HEK293 (cell line): ENCODE results near the gene FHL1.
A peak's percentile ranks its signal among the peaks of the same experiment; 100 is the strongest.

ENCODE experiments used
- CTCF ChIA-PET: fragments of 350-600 bp; formaldehyde crosslinking; extraction: SDS; loops from one replicate; lab custom pipeline; 2021; ENCODE audit warnings: antibody characterized with exemption; lab: Yijun Ruan, JAX
- POLR2A ChIA-PET: fragments of 300-600 bp; formaldehyde crosslinking; extraction: SDS; loops from one replicate; lab custom pipeline; 2020; ENCODE audit warnings: antibody characterized with exemption, inconsistent platforms; lab: Yijun Ruan, JAX
- H3K27ac ChIP-seq: fragments of 200-500 bp; sonication (Bioruptor generic); 2 replicates; pipeline ENCODE4 v1.5.1; 2014; ENCODE audit warnings: low read depth, low read length, control low read depth, inconsistent platforms; ENCODE audit errors: extremely low read depth
- H3K36me3 ChIP-seq, 2 experiments: fragments of 200-500 bp in 1 of 2; sonication (Bioruptor generic) in 1 of 2; 1 replicate in 1 of 2; 2 replicates in 1 of 2; pipeline ENCODE4 v1.5.1; 2014 to 2017; ENCODE audit warnings: inconsistent platforms in 2 of 2, low read length in 2 of 2; ENCODE audit not compliant: control insufficient read depth in 2 of 2, insufficient read depth in 1 of 2
- H3K4me1 ChIP-seq: fragments of 200-500 bp; sonication (Bioruptor generic); 2 replicates; pipeline ENCODE4 v1.5.1; 2014; ENCODE audit warnings: mild to moderate bottlenecking, low read length, inconsistent platforms; ENCODE audit not compliant: control insufficient read depth, insufficient read depth
- H3K4me3 ChIP-seq: 2 replicates; pipeline ENCODE4 v1.5.1; 2011; ENCODE audit warnings: low read depth, mild to moderate bottlenecking, control low read depth, low read length, moderate library complexity
- H3K9me3 ChIP-seq: fragments of 200-500 bp; sonication (Bioruptor generic); 2 replicates; pipeline ENCODE4 v1.5.1; 2014; ENCODE audit warnings: low read depth, low read length, inconsistent platforms; ENCODE audit not compliant: control insufficient read depth, insufficient read depth
- ATF2 ChIP-seq: fragments of 450-650 bp; formaldehyde crosslinking; IDR thresholded peaks from 2 replicates; pipeline ENCODE4 v1.5.1; 2016; ENCODE audit warnings: missing biosample characterization, missing genetic modification characterization, low read depth
- SALL2 ChIP-seq: fragments of 450-650 bp; formaldehyde crosslinking; IDR thresholded peaks from 2 replicates; pipeline ENCODE4 v1.5.0; 2017; ENCODE audit warnings: missing biosample characterization, mild to moderate bottlenecking, missing genetic modification characterization, borderline replicate concordance
- YY1 ChIP-seq: fragments of 450-650 bp; formaldehyde crosslinking; IDR thresholded peaks from 2 replicates; pipeline ENCODE4 v1.5.1; 2018; ENCODE audit warnings: missing biosample characterization, missing genetic modification characterization
- ZBTB1 ChIP-seq: fragments of 450-650 bp; formaldehyde crosslinking; IDR thresholded peaks from 2 replicates; pipeline ENCODE4 v1.5.1; 2016; ENCODE audit warnings: missing biosample characterization, missing genetic modification characterization
- ZFHX2 ChIP-seq: fragments of 450-650 bp; formaldehyde crosslinking; conservative IDR thresholded peaks from 2 replicates; pipeline ENCODE4 v1.5.1; 2016; ENCODE audit warnings: missing biosample characterization, missing genetic modification characterization
- ZNF114 ChIP-seq: fragments of 450-650 bp; formaldehyde crosslinking; IDR thresholded peaks from 2 replicates; pipeline ENCODE4 v1.5.0; 2017; ENCODE audit warnings: missing biosample characterization, missing genetic modification characterization
- ZNF175 ChIP-seq: fragments of 450-650 bp; formaldehyde crosslinking; IDR thresholded peaks from 2 replicates; pipeline ENCODE4 v1.5.1; 2016; ENCODE audit warnings: missing biosample characterization, missing genetic modification characterization
- ZNF184 ChIP-seq: fragments of 450-650 bp; IDR thresholded peaks from 2 replicates; pipeline ENCODE4 v1.5.1; 2018; ENCODE audit warnings: missing biosample characterization, mild to moderate bottlenecking, missing genetic modification characterization
- ZNF223 ChIP-seq: fragments of 450-650 bp; formaldehyde crosslinking; IDR thresholded peaks from 2 replicates; pipeline ENCODE4 v1.5.1; 2016; ENCODE audit warnings: missing biosample characterization, missing genetic modification characterization
- ZNF362 ChIP-seq: fragments of 450-650 bp; formaldehyde crosslinking; IDR thresholded peaks from 2 replicates; pipeline ENCODE4 v1.5.1; 2016; ENCODE audit warnings: missing biosample characterization, missing genetic modification characterization
- ZNF416 ChIP-seq: fragments of 450-650 bp; formaldehyde crosslinking; IDR thresholded peaks from 2 replicates; pipeline ENCODE4 v1.5.1; 2016; ENCODE audit warnings: missing biosample characterization, missing genetic modification characterization
- ZNF529 ChIP-seq: fragments of 450-650 bp; formaldehyde crosslinking; IDR thresholded peaks from 2 replicates; pipeline ENCODE4 v1.5.1; 2017; ENCODE audit warnings: missing genetic modification characterization, missing biosample characterization; ENCODE audit not compliant: insufficient replicate concordance
- ZNF621 ChIP-seq: fragments of 450-650 bp; formaldehyde crosslinking; IDR thresholded peaks from 2 replicates; pipeline ENCODE4 v1.5.1; 2017; ENCODE audit warnings: missing biosample characterization, missing genetic modification characterization
- ZNF624 ChIP-seq: fragments of 450-650 bp; formaldehyde crosslinking; IDR thresholded peaks from 2 replicates; pipeline ENCODE4 v1.5.1; 2017; ENCODE audit warnings: missing biosample characterization, missing genetic modification characterization
- ZNF658 ChIP-seq: fragments of 450-650 bp; formaldehyde crosslinking; IDR thresholded peaks from 2 replicates; pipeline ENCODE4; 2016; ENCODE audit warnings: missing biosample characterization, missing genetic modification characterization
- ZNF843 ChIP-seq: fragments of 450-650 bp; formaldehyde crosslinking; IDR thresholded peaks from 2 replicates; pipeline ENCODE4 v1.5.1; 2016; ENCODE audit warnings: missing biosample characterization, missing genetic modification characterization
- TF ChIP-seq, protein P1 (sequence below): fragments of 450-650 bp; formaldehyde crosslinking; IDR thresholded peaks from 2 replicates; pipeline ENCODE4 v1.5.1; 2016; ENCODE audit warnings: missing biosample characterization, missing genetic modification characterization
- TF ChIP-seq, protein P2 (sequence below): fragments of 450-650 bp; formaldehyde crosslinking; IDR thresholded peaks from 2 replicates; pipeline ENCODE4 v1.5.1; 2016; ENCODE audit warnings: missing biosample characterization, missing genetic modification characterization

FHL1 gene

DNA sequence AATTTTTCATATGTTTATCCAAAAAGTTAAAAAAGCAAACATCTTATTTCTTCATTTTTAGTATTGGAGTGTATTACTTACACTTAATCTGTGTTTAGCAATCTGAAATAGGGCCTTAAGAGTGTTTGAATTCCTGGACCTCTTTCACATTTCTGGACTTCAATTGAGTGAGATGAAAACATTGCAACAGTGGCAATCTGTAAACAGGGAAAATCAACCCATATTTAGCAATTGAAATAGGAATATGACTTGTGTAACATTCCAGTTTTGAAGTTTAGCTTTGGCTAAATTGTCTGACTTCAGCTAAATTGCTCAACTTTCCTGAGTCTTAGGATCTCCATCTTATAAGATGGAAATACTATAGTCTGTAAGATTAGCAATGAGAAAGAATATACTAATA is 34.6 kb upstream of the FHL1 start:
- H3K9me3 ChIP-seq = peaks cover 3% of the 10 kb centered on the region; the same call in 1 of the 2 replicates
- POLR2A ChIA-PET = no interaction called here
- no peak overlapping the region for H3K27ac ChIP-seq
- CTCF ChIA-PET = no interaction called here
- TF ChIP-seq ZNF529 (tag by site-specific recombination) (no peak), ZBTB1 (no peak), ZNF621 (no peak), ZNF843 (tag by site-specific recombination) (no peak), SALL2 (tag by site-specific recombination) (no peak)
- H3K4me3 ChIP-seq = no peak overlapping the region
- H3K4me1 ChIP-seq = no peaks in the 10 kb centered on the region
- H3K36me3 ChIP-seq = no peaks in the 10 kb centered on the region

DNA sequence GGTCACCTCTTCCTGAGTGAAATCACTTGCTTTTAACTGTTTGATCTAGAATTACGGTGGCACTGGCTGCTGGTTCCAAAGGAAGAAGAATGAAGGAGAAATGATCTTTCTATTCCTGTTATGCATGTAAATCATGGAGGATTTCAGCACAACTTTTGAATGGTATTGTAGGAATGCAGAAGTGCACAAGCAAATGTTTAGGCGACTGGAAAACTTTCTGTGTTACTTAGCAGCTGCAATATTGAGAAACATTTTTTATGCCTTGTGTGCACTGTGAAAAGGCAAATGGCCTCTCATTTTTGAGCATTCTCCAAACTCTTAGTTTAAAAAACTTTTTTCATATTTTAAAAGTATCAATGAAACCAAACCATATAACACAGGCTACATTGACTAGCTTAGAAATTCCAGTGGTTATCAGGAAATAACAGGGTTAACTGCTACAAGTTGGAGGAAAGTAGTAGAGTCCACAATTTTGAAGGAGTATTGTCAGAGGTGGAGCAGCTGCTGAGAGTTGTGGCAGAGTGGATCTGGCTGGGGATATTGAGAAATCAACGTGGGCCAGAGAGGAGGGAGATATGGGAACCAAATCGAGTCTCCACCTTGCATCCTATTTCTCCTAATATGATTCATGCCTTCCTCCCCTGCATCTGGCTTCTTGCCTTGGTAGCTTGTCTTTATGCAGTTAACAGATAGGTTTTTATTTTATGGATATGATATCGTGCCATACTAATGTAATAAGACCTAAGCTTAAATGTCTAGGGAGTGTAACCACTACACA is 32.0 kb upstream of the FHL1 start:
- CTCF ChIA-PET = interaction anchor here (0.7 kb wide), 2 partner anchors 9 to 87 kb away, joined by 3 read pairs; no protein-coding TSS in a partner anchor
- peaks cover 3% of the 10 kb centered on the region; the same call in 1 of the 2 replicates for H3K9me3 ChIP-seq
- TF ChIP-seq ATF2 (tag by site-specific recombination) = no peak
- TF ChIP-seq, protein P1, sequence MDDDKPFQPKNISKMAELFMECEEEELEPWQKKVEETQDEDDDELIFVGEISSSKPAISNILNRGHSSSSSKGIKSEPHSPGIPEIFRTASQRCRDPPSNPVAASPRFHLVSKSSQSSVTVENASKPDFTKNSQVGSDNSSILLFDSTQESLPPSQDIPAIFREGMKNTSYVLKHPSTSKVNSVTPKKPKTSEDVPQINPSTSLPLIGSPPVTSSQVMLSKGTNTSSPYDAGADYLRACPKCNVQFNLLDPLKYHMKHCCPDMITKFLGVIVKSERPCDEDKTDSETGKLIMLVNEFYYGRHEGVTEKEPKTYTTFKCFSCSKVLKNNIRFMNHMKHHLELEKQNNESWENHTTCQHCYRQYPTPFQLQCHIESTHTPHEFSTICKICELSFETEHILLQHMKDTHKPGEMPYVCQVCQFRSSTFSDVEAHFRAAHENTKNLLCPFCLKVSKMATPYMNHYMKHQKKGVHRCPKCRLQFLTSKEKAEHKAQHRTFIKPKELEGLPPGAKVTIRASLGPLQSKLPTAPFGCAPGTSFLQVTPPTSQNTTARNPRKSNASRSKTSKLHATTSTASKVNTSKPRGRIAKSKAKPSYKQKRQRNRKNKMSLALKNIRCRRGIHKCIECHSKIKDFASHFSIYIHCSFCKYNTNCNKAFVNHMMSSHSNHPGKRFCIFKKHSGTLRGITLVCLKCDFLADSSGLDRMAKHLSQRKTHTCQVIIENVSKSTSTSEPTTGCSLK = no peak
- TF ChIP-seq YY1 = no peak
- no peak for TF ChIP-seq ZNF175
- TF ChIP-seq ZNF658 (tag by site-specific recombination) = no peak
- no peak for TF ChIP-seq ZNF184 (tag by site-specific recombination)
- no peak for TF ChIP-seq ZNF416 (tag by site-specific recombination)
- TF ChIP-seq, protein P2, sequence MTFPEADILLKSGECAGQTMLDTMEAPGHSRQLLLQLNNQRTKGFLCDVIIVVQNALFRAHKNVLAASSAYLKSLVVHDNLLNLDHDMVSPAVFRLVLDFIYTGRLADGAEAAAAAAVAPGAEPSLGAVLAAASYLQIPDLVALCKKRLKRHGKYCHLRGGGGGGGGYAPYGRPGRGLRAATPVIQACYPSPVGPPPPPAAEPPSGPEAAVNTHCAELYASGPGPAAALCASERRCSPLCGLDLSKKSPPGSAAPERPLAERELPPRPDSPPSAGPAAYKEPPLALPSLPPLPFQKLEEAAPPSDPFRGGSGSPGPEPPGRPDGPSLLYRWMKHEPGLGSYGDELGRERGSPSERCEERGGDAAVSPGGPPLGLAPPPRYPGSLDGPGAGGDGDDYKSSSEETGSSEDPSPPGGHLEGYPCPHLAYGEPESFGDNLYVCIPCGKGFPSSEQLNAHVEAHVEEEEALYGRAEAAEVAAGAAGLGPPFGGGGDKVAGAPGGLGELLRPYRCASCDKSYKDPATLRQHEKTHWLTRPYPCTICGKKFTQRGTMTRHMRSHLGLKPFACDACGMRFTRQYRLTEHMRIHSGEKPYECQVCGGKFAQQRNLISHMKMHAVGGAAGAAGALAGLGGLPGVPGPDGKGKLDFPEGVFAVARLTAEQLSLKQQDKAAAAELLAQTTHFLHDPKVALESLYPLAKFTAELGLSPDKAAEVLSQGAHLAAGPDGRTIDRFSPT (tag by site-specific recombination) = no peak
- TF ChIP-seq ZNF223 = no peak
- TF ChIP-seq ZNF114 (tag by site-specific recombination) = no peak
- H3K36me3 ChIP-seq = no peaks in the 10 kb centered on the region
- H3K4me3 ChIP-seq = no peak overlapping the region
- no peaks in the 10 kb centered on the region for H3K4me1 ChIP-seq
- H3K27ac ChIP-seq = no peak overlapping the region
- POLR2A ChIA-PET = interaction anchor here (1.2 kb wide), 1 partner anchor 50 kb away, joined by 4 read pairs; no protein-coding TSS in a partner anchor

DNA sequence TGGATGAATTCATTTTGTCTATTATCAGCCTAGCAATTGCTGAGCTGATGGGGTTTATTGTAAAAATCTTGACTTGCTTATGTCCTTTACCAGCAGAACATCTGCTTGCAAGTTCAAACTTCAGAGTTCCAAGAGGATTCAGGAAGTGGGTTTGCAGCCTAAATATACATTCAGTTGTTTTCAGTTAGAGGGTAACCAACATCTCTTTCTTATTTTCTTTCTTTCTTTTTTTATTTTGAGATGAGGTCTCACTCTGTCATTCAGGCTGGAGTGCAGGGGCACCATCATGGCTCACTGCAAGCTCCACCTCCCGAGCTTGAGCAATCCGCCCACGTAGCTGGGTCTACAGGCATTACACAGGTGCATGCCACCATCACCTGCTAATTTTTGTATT is 31.4 kb upstream of the FHL1 start:
- ChIA-PET POLR2A (interaction anchor here (1.2 kb wide), 1 partner anchor 51 kb away, joined by 4 read pairs; no protein-coding TSS in a partner anchor), CTCF (interaction anchor here (0.7 kb wide), 2 partner anchors 10 to 88 kb away, joined by 3 read pairs; no protein-coding TSS in a partner anchor)
- Histone ChIP-seq H3K36me3 (no peaks in the 10 kb centered on the region), H3K9me3 (peaks cover 3% of the 10 kb centered on the region; the same call in 1 of the 2 replicates), H3K4me1 (no peaks in the 10 kb centered on the region), H3K27ac (no peak overlapping the region), H3K4me3 (no peak overlapping the region)
- TF ChIP-seq ZNF362 (tag by site-specific recombination) = no peak
- 0 out of 2 replicates have a peak, but pooled peaks have one; percentile 20 for TF ChIP-seq ZFHX2 (tag by site-specific recombination)
- no peak for TF ChIP-seq ZNF624 (tag by site-specific recombination)
